LNCaP clone FGC (cell line): ENCODE measurements around the gene STON2.

Source experiments
- DNase-seq: peaks from one replicate; pipeline ENCODE4 v3.0.0-alpha.2; 2011; ENCODE audit warnings: low read depth
- H3K4me3 ChIP-seq: 2 replicates; pipeline ENCODE4 v1.5.1; 2011; ENCODE audit warnings: mild to moderate bottlenecking, low read depth, low read length, control low read depth
- CTCF ChIP-seq: IDR thresholded peaks from 2 replicates; pipeline ENCODE4 v1.5.1; 2012; ENCODE audit warnings: mild to moderate bottlenecking; ENCODE audit not compliant: control insufficient read depth, insufficient read depth; ENCODE audit errors: extremely low read depth

STON2 gene

DNA sequence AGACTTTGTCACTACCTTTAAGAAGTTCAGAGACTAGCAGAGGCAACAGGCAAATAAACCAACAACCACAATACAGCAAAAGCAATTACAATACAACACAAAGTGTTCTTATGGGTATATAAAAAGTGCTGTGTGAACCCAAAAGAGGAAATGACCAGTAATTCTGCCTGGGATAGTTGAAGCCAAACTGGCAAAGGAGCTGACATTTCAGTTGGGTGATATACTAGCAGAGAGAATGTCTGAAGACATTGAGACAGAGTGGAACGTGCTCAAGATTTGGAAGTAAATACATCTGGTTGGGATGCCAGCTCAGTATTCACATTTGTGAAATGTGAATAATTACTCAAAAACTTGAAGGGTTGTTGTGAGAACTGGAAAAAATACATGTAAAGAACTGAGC lies 98.8 kb downstream of the STON2 start:
- no peak for TF ChIP-seq CTCF
- no peak for DNase-seq
- no peak overlapping the region for H3K4me3 ChIP-seq

GRCh38 chr14:81298911-81299310 lies 101.2 kb downstream of the STON2 start:
- no peak for DNase-seq

GRCh38 chr14:81298122-81298521 lies 102.0 kb downstream of the STON2 start:
- TF ChIP-seq CTCF, result no peak
- H3K4me3 ChIP-seq, result no peak overlapping the region
- DNase-seq, result no peak

More at GRCh38 chr14:81298911-81299310, 101.2 kb downstream of the STON2 start:
- TF ChIP-seq CTCF, result no peak
- no peak overlapping the region for H3K4me3 ChIP-seq

DNA sequence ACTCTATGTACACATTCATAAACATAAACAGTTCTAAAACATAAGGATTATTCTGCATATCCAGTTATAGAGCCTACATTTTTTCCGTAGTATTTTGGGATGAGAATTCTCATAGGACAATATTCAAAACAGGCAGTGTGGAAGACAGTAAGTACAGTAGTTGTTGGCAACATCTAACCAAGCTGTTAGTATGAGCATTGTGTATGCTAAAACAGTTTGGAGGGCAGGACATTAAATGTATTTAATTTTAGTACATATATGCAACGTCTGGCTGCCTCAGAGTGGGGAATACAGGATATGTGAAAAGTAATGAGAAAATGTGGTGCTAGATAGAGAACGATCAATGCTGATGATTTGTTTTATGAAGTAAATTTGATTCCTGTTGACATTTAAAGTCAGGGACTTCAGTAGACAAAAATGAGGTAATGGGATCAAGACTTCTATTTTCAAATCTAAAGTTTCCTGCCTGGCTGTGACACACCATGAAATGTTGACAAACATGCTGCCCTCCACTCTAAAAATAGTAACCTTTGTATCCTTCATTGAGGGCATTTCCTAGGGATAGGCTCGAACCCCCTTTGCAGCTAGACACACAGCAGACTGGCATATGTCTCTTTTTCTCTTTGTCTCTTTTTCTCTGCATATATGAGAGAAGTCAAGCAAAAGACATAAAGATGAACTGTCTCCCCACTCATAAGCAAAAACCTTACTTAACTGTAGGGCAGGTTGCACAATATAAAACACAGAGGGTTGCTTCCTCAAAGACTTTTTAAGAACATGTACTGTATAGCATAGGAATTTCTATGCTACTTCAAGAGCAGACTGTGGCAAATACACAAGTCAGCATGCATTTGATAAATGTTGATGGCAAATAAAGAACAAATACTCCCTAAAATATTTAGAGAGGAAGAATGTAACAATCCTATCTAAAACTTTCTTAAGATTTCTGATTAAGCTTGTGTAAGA lies 103.9 kb downstream of the STON2 start:
- no peak for TF ChIP-seq CTCF
- no peak overlapping the region for H3K4me3 ChIP-seq
- no peak for DNase-seq

DNA sequence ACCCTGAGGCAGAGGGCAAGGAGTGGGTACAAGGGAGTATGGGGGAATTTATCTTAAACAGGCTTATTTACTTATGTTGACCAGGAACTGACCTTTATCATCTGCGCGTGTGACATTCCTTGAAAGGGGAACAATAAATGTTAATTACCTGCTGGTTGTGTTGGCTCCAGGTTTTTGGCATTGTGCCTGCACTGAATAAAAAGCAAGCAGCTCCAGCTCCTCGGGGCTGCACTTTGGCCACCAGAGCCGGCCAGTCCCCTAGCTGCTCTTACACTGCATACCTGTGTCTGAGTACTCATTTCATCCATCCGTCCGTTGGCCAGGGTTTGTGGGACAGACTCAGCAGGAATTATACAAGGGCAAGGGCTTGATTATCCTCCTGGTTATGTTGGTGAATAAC lies 110.6 kb downstream of the STON2 start:
- DNase-seq, result no peak
- no peak for TF ChIP-seq CTCF
- no peak overlapping the region for H3K4me3 ChIP-seq

DNA sequence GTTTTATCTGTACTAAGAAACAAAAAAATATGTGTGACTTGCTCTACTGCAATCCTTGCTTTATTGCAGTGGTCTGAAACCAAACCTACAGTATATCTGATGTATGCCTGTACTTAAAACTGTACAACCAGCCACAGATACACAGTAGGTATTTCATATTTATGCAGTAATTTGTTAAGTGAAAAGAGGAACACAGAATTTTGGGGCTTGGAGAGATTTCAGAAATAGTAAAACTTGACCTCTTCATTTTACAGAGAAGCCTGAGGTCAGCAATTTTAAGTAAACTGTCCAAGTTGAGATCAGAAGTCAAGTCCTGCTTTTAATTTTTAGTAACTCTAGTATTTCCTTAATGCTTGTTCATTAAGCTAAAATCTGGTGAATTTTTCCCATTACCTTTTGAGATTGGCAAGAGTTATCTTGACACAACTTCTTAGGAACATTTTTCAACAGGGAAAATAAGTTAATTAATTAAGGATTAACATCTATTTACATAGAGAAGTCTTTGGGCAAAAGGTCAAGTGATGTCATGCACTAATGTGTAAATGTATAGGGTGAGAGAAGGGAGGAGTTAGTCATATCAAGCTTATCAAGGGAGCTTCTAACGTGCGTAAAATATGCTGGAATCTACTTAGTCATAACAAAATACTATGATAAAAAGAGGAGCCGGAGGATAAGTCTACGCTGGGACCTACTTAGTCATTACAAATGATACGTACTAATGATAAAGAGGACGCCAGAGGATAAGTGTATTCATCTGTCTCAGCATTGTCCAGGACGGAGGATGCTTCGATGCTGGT lies 113.4 kb downstream of the STON2 start:
- no peak for TF ChIP-seq CTCF
- no peak for DNase-seq
- H3K4me3 ChIP-seq, result no peak overlapping the region
